Left lung (tissue), 10 donors: Measurements from ENCODE around the gene CCR8. TPM values are rescaled to one million over a fixed set of nuclear protein-coding genes. Genes with fewer than 3 reads are reported as not detected.
A peak's percentile ranks its signal among the peaks of the same experiment; 100 is the strongest.
"Not testable (repeated sequence)": the region's sequence is repeated elsewhere in the genome, so short reads cannot be mapped to it uniquely, and the experiment has no call there.

ENCODE experiments used
- ATAC-seq: fragments of 200-7000 bp; cut with Tn5 transposase; one replicate; pipeline ENCODE4 v1.9.1; 2020; ENCODE audit warnings: moderate library complexity
- DNase-seq, 4 donors: peaks; one replicate each; pipeline ENCODE4 v3.0.0-alpha.2; 2013 to 2020
- H3K27ac ChIP-seq, 2 donors: fragments of 200-600 bp; sonication (generic) in 1 of 2; one replicate each; pipeline versions ENCODE4 v1.5.0 to v1.8.0; 2020 to 2021
- H3K27me3 ChIP-seq, 2 donors: fragments of 200-600 bp; sonication (generic) in 1 of 2; one replicate each; pipeline versions ENCODE4 v1.5.0 to v1.8.0; 2020 to 2021
- H3K36me3 ChIP-seq, 2 donors: fragments of 200-600 bp; sonication (generic) in 1 of 2; one replicate each; pipeline versions ENCODE4 v1.5.0 to v1.8.0; 2020 to 2021
- H3K4me1 ChIP-seq, 2 donors: fragments of 200-600 bp; one replicate each; pipeline ENCODE4 v1.8.0; 2021
- H3K4me3 ChIP-seq, 2 donors: fragments of 200-600 bp; sonication (generic) in 1 of 2; one replicate each; pipeline versions ENCODE4 v1.5.0 to v1.8.0; 2020 to 2021; ENCODE audit warnings: mild to moderate bottlenecking in 1 of 2
- H3K9me3 ChIP-seq, 2 donors: fragments of 200-600 bp; sonication (generic) in 1 of 2; one replicate each; pipeline versions ENCODE4 v1.5.0 to v1.8.0; 2020 to 2021
- CTCF ChIP-seq, 2 donors: fragments of 200-600 bp; sonication (generic) in 1 of 2; IDR thresholded peaks; one replicate each; pipeline versions ENCODE4 v1.5.0 to v1.8.0; 2021; ENCODE audit warnings: antibody characterized with exemption in 2 of 2
- intact Hi-C, 2 donors: fragments of 100-400 bp; cut with DNase I; formaldehyde crosslinking; loops; one replicate each; pipeline versions ENCODE4 v1.11.2 to v1.14.2; 2022
- polyA plus RNA-seq, 6 donors: library from polyadenylated mRNA; unstranded; fragments of 120-200 nt; gene quantifications; one replicate each; pipeline ENCODE4 v1.2.1, GENCODE V29; 2013; ENCODE audit not compliant: insufficient read length in 6 of 6
- total RNA-seq, 2 donors: library from RNA; stranded (reverse); fragmentation: NEBNext Ultra II Directional; extraction: Animal tissue kit (Norgen Biotek cat#: 25700); gene quantifications; one replicate each; pipeline ENCODE4 v1.2.1, GENCODE V29; 2021
- donor health status: DM: no; HTN: yes; CAD: no.
- donor health status: DM: no; HTN: no; CAD: no.

CCR8 gene
- total and polyA plus RNA-seq, 8 donors: 0.29 TPM; not detected in 7

DNA sequence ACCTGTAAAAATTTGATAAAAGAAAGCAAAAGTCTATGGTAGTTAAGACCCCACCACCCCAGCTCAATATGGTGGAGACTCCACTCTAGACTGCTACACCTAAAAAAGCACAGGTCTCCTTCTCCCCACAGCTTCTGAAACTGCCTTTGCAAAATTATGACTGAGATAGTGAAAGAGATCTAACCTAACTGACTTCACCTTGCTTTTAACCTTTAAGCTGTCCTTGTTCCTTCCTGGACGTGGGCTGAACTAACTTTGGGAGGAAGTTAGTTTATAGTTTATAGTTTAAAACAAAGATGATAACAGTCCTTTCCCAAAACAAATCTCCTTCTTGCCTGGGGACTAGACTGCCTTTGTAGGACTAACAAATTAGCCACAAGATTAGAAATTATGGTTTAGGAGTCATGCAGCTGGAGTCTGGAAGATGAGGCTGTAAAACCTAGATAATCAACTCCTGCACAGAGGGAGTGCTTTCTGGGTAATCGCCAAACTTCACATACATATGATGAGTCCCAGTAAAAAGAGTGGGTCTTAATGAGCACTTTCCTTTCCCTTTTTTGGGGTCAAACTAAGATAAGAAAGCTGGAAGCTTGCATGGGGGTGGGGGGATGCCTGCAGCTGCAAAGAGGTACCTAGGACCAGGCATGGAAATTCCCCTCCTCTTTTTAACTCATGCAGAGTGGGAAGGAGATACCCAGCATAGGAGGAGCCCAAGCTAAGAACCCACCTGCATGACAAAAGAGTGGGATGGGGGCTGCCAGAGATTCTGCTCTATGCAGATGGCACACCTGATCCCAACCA is 17.5 kb downstream of the CCR8 start:
- Histone ChIP-seq H3K27me3 (no peaks in the 10 kb centered on the region), H3K36me3 (no peaks in the 10 kb centered on the region), H3K4me3 (no peak overlapping the region), H3K27ac (no peak overlapping the region), H3K4me1 (no peaks in the 10 kb centered on the region), H3K9me3 (no peaks in the 10 kb centered on the region)
- ATAC-seq (no peak), DNase-seq (no peak)
- intact Hi-C loops: no loop called here
- TF ChIP-seq CTCF (IDR thresholded peaks at IDR 0.05): no peak

- DNase-seq (no peak), ATAC-seq (no peak)
- TF ChIP-seq CTCF (IDR thresholded peaks at IDR 0.05): no peak
- Histone ChIP-seq H3K4me3 (no peak overlapping the region), H3K27ac (no peak overlapping the region), H3K9me3 (no peaks in the 10 kb centered on the region), H3K36me3 (no peaks in the 10 kb centered on the region), H3K4me1 (no peaks in the 10 kb centered on the region), H3K27me3 (no peaks in the 10 kb centered on the region)
- intact Hi-C loops: no loop called here
These were observed 18.0 kb downstream of the CCR8 start for GRCh38 chr3:39347586-39347876.

GRCh38 chr3:39349080-39349479 is 19.6 kb downstream of the CCR8 start:
- H3K27me3 ChIP-seq: no peaks in the 10 kb centered on the region
- no peak for TF ChIP-seq CTCF (IDR thresholded peaks at IDR 0.05)
- no peaks in the 10 kb centered on the region for H3K9me3 ChIP-seq
- no peak overlapping the region for H3K27ac ChIP-seq
- ATAC-seq: peak; percentile 65
- intact Hi-C loops: no loop called here
- H3K4me1 ChIP-seq: no peaks in the 10 kb centered on the region
- no peak overlapping the region for H3K4me3 ChIP-seq
- H3K36me3 ChIP-seq: no peaks in the 10 kb centered on the region
- peak in 1 of 4 donors; percentile 10 for DNase-seq

DNA sequence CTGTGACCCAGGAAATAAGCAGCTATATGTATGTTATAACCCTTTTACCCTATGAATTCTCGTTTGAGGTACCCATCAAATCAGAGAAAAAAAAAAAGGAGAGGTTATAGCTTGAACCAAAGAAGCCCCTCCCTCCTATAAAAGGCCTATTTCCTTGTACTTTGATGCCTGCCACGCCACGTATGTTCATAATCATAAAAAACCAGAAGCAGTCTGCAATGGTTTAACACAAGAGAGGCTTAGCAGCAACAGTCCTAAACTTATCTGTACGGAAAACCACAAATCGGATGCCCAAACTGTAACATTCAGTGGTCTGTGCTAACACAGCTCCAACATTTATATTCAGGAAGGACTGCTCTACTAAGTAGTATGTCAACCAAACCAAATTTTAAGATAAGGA is 21.2 kb downstream of the CCR8 start:
- H3K27me3 ChIP-seq: no peaks in the 10 kb centered on the region
- no peak for DNase-seq

GRCh38 chr3:39351134-39351533 is 21.6 kb downstream of the CCR8 start:
- intact Hi-C loops, H3K27me3 ChIP-seq, H3K4me3 ChIP-seq, H3K9me3 ChIP-seq, H3K4me1 ChIP-seq, ATAC-seq, H3K36me3 ChIP-seq, H3K27ac ChIP-seq, DNase-seq: not testable (repeated sequence)

More for the DNA sequence above, 21.2 kb downstream of the CCR8 start:
- ATAC-seq: no peak
- intact Hi-C loops: no loop called here
- Histone ChIP-seq H3K27ac (no peak overlapping the region), H3K4me3 (no peak overlapping the region), H3K4me1 (no peaks in the 10 kb centered on the region), H3K9me3 (no peaks in the 10 kb centered on the region), H3K36me3 (no peaks in the 10 kb centered on the region)
- TF ChIP-seq CTCF (IDR thresholded peaks at IDR 0.05): no peak

- H3K4me1 ChIP-seq, H3K4me3 ChIP-seq, ATAC-seq, H3K9me3 ChIP-seq, DNase-seq, intact Hi-C loops, H3K27ac ChIP-seq, H3K36me3 ChIP-seq, H3K27me3 ChIP-seq: not testable (repeated sequence)
These were observed 23.8 kb downstream of the CCR8 start for GRCh38 chr3:39353168-39353927.
